HG03469 (cell line): ENCODE measurements around the gene NID1.
"Not testable (repeated sequence)": the region's sequence is repeated elsewhere in the genome, so short reads cannot be mapped to it uniquely, and the experiment has no call there.

Experiments used
- ATAC-seq: cut with Tn5 transposase; IDR thresholded peaks from one replicate; pipeline ENCODE4 v1.9.1; 2021; ENCODE audit warnings: mild to moderate bottlenecking, moderate library complexity, moderate number of reproducible peaks; ENCODE audit not compliant: unreplicated experiment

NID1 gene

DNA sequence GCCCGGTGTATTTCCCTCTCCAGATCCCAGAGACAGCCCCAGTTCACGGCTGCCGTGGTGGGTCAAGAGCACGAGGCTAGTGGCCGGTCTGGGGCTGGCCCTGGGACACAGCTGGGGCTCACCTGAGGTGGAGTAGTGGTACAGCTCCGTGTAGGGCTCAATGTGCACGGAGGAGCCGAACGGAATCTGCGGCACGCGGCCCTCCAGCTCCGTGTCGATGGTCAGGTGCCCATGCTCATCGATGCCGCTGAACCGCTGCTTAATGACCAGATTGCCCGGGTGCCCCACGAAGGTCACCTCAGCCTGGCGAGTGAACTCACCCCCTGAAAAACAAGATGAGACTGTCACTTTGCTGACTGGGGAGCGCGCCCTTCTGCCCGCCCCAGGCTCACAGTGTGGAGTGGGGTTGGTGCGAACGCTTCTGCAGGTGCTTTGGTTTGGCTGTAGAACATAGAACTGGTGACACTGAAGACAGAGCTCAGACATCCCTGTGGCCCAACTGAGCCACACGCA is 35.4 kb downstream of the NID1 start:
- ATAC-seq: no peak

- ATAC-seq: no peak
These were observed 37.8 kb downstream of the NID1 start for GRCh38 chr1:236027104-236027503.

DNA sequence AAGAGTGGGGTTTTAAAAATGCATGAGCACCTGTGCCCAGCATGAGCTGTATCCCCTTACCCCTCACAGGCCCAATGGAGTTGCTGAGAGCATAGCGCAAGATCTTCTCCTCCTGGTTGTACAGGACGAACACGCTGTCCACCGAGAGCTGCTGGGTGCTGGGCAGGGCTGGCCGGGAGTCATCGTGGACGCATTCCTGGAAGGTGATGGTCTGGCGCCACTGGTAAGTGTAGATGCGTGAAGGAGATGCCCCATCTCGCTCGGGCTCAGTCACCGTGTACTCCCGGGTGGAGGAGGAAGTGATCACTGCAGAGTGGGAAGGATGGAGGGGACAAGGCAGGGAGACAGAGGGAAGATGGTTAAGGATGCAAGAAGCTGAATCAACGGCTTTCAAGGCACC is 39.1 kb downstream of the NID1 start:
- ATAC-seq: no peak

- ATAC-seq: no peak
These were observed 40.2 kb downstream of the NID1 start for GRCh38 chr1:236024641-236025040.

DNA sequence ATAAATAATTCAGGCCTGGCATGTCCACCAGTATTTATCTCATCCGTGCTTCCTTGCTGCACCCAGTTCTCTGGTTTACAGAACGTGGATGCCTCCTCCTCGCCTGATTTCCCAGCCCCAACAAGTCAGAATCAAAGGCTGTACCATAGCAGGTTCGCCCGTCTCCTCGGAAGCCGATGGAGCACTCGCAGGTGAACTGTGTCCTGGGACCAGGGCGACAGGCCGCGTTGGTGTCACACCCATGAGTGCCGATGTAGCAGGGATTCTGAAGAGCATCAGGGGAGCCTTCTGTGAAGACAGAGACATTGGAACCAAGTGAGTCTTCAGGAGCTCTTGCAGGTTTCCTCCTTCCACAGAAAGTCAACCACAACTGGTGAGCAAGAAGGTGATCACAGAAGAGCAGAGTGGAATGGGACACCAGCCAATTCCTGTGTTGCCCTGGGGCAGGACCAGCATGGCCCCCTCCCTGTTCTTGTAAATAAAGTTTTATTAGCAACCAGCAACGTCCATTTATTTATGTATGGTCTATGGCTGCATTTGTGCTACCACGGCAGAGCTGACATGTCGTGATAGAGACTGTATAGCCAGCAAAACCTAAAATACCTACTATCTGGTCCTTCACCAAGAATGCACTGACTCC is 40.8 kb downstream of the NID1 start:
- no peak for ATAC-seq

DNA sequence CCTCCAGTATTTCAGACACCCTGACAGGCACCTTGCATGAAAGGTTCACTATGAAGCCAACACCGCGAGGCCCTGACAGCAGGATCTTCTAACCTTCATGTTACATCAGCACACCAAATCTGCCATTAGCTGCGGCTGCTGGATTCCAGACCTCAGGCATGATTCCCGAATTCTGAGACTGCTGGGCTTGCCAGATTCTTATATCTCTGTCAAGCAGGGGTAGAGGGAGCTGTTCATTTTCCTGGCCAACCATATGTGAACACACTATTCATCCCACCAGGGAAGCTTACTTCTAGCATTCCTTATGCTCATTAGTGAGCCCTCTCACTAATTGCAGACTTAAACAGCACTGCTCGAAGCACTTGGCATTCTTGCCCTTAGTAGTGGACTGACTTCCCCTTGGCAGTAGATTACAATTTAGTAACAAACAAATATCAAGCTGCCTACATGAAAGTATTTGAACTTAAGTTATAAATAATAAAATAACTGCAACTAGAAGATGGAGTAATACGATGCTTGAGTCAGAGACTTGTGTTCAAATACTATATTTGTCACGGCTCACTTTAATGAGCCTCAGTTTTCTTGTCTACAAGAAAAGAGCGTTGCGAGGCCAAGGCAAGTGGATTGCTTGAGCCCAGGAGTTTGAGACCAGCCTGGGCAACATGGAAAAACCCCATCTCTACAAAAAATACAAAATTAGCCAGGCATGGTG is 43.3 kb downstream of the NID1 start:
- no peak for ATAC-seq

GRCh38 chr1:236020359-236021219 is 44.3 kb downstream of the NID1 start:
- no peak for ATAC-seq

GRCh38 chr1:236018885-236019453 is 45.9 kb downstream of the NID1 start:
- no peak for ATAC-seq

DNA sequence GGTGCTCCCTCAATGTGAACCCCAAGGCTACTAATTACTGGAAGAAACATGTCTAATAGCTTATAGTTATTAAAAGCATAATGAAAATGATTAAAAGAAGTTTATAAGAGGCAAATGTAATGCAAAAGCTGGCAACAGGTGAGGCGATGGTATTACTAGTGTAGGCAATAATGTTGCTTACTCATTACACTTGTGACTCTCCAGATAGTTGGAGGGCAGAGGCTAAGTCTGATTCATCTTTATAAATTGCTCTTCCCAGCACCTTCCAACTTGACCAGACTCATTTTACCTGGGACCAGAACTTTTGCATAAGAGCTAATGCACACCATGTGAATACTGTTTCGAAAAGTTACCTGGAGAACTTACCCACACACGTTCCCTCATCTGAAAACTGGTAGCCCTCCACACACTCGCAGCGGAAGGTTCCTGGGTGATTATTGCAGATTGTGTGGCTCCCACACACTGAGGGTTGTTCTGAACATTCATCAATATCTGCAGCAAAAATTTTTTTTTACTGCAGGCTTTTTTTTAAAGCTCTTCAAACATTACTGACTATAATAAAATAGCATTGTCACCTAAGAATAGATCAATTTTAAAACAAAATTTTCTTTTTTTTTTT is 48.0 kb downstream of the NID1 start:
- no peak for ATAC-seq

- ATAC-seq: no peak
These were observed 48.8 kb downstream of the NID1 start for GRCh38 chr1:236016083-236016482.

DNA sequence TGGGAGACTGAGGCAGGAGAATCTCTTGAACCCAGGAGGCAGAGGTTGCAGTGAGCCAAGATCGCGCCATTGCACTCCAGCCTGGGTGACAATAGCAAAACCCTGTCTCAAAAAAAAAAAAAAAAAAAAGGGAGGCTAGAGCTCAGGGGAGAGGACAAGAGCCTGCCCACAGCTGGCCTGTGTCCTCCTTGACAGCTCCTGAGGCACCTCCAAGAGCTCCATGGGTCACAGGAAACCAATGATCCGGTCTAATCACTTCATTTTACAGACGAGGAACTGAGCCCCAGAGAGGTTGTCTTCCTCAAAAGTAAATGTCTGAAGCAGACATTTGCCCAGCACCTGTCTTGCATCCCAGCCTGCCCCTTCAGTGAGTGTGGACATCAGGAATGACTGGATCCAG is 49.4 kb downstream of the NID1 start:
- no peak for ATAC-seq

DNA sequence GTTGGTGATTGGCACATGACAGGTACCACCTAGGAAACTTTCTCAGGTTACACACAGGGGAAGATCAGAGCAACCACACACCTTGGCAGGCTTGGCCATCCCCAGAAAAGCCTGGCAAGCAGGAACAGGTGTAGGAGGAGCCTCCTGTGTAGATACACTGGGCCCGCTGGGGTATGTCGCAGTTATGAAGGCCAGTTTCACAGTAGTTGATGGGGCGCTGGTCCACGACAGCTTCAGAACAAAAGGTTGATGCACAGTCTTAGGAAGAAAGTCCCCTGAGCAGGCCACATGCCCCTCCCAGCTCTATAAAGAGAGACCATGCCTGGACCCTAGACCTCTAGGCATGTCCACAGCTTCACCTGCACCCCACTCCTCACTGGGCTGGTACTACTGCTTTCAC is 51.6 kb downstream of the NID1 start:
- no peak for ATAC-seq

- no peak for ATAC-seq
These were observed 53.2 kb downstream of the NID1 start for GRCh38 chr1:236011641-236012040.

DNA sequence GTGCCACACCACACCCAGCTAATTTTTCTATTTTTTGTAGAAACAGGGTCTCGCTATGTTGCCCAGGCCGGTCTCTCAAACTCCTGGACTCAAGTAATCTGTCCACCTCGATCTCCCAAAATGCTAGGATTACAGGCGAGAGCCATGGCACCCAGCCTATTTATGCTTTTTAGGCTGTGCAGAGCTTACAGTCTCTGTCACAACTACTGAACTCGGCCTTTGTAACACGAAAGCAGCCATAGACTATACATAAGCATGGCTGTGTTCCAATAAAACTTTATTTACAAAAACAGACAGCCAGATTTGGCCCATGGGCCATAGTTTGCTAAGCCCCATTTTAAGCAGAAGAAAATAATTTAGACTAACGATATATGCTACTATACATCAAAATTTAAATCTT is 54.4 kb downstream of the NID1 start:
- no peak for ATAC-seq

GRCh38 chr1:236009857-236010256 is 55.0 kb downstream of the NID1 start:
- ATAC-seq: no peak

DNA sequence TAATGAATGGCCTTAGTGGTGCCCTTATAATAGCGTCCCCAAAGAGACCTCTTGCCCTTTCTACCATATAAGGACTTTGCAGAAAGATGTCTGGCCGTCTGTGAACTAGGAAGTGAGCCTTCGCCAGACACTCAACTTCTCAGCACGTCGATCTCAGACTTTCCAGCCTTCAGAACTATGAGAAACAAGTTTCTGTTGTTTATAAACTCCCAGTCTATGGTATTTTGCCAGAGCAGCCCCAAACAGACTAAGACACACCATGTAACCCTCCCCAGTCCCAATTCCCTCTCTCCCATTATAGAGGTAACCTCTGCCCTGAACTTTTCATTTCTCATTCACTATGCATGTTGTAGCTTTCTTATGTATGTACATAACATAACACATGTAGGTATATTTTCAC is 55.7 kb downstream of the NID1 start:
- no peak for ATAC-seq

GRCh38 chr1:236007781-236008180 is 57.1 kb downstream of the NID1 start:
- no peak for ATAC-seq

- not testable (repeated sequence) for ATAC-seq
These were observed 61.8 kb downstream of the NID1 start for GRCh38 chr1:236003058-236003457.

DNA sequence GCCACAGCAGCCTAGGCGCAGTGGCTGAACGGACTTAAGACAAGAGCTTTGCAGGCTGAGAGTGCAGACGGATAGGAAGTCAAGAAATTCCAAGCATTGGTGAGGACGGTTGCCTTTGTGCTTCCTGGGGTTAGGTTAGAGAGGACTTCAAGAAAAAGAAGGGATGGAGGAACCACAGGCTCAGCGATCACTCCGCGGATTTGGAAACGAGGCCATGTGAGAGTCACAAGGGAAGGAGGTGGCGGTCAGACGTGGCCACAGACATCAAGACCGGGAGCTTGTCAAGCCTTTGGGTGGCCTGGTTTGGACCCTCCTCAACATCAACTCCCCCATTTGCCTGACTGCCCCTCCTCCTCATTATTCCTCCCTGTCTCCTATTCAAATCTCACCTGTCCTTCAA is 62.3 kb downstream of the NID1 start:
- ATAC-seq: no peak

DNA sequence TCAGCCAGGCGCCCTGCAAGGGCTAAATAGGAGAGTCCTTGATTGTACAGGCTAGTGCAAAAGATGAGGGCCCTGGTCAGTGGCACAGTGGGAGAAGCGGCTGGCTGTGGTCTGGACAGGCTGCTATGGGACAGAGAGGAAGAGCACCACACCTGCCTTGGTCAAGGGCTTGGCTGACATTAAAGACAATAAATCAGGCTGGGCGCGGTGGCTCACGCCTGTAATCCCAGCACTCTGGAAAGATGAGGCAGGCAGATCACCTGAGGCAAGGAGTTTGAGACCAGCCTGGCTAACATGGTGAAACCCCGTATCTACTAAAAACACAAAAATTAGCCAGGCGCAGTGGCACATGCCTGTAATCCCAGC is 62.9 kb downstream of the NID1 start:
- no peak for ATAC-seq

GRCh38 chr1:236000781-236001180 is 64.1 kb downstream of the NID1 start:
- ATAC-seq: no peak
